Peyer's patch (tissue), 4 donors: Measurements from ENCODE around the gene PTH1R. TPM values are rescaled to one million over a fixed set of nuclear protein-coding genes. Genes with fewer than 3 reads are reported as not detected.

Experiments
- DNase-seq, 3 donors: peaks; one replicate each; pipeline ENCODE4 v3.0.0-alpha.2; 2017 to 2019
- H3K27ac ChIP-seq, 4 donors: fragments of 200-600 bp; sonication (generic); one replicate each; pipeline ENCODE4 v1.5.1; 2016 to 2019
- H3K27me3 ChIP-seq, 2 donors: fragments of 200-600 bp; sonication (generic); one replicate each; pipeline ENCODE4 v1.5.1; 2019
- H3K36me3 ChIP-seq, 3 donors: fragments of 200-600 bp; sonication (generic); one replicate each; pipeline ENCODE4 v1.5.1; 2016 to 2019
- H3K4me1 ChIP-seq, 4 donors: fragments of 200-600 bp; sonication (generic); one replicate each; pipeline ENCODE4 v1.5.1; 2016 to 2019
- H3K4me3 ChIP-seq, 4 donors: fragments of 200-600 bp; sonication (generic); 1 replicate in 3 of 4; 2 replicates in 1 of 4; pipeline ENCODE4 v1.5.1; 2016 to 2019; ENCODE audit warnings: mild to moderate bottlenecking in 1 of 4
- H3K9me3 ChIP-seq, 4 donors: fragments of 200-600 bp; sonication (generic); one replicate each; pipeline ENCODE4 v1.5.1; 2016 to 2019; ENCODE audit warnings: mild to moderate bottlenecking in 1 of 4
- CTCF ChIP-seq, 6 experiments: fragments of 450-650 bp in 4 of 6; fragments of 200-600 bp in 2 of 6; sonication (generic) in 1 of 6; IDR thresholded peaks; one replicate each; pipeline ENCODE4 v1.5.1; 2017 to 2019; ENCODE audit warnings: antibody characterized with exemption in 6 of 6, mild to moderate bottlenecking in 3 of 6, moderate library complexity in 1 of 6
- POLR2A ChIP-seq, 2 donors: fragments of 450-650 bp; IDR thresholded peaks; one replicate each; pipeline ENCODE4 v1.5.1; 2017; ENCODE audit warnings: antibody characterized with exemption in 2 of 2, mild to moderate bottlenecking in 2 of 2, moderate library complexity in 2 of 2
- total RNA-seq, 4 donors: library from RNA; depleted of rRNA; stranded (reverse); fragments of >200 nt; gene quantifications; one replicate each; pipeline ENCODE4 v1.1.0, GENCODE V29; 2016

PTH1R gene
- total RNA-seq, 4 donors from 2014 or later: 2.4 to 12.4 (median 5.7) TPM

GRCh38 chr3:46938118-46938517, 60.6 kb downstream of the PTH1R start:
- Histone ChIP-seq H3K27me3 (no peaks in the 10 kb centered on the region), H3K9me3 (no peaks in the 10 kb centered on the region), H3K4me3 (no peak overlapping the region), H3K27ac (no peak overlapping the region), H3K4me1 (peaks cover 6 to 84% (median 21%) of the 10 kb centered on the region in 4 donors), H3K36me3 (peaks cover 0 to 29% (median 0%) of the 10 kb centered on the region in 3 donors)
- DNase-seq: peak in 1 of 3 donors; percentile 22
- no peak for TF ChIP-seq CTCF (IDR thresholded peaks at IDR 0.05)
- TF ChIP-seq POLR2A (IDR thresholded peaks at IDR 0.05): no peak

- TF ChIP-seq CTCF (IDR thresholded peaks at IDR 0.05) (no peak), POLR2A (IDR thresholded peaks at IDR 0.05) (no peak)
- no peak overlapping the region for H3K4me3 ChIP-seq
- peaks cover 0 to 29% (median 0%) of the 10 kb centered on the region in 3 donors for H3K36me3 ChIP-seq
- H3K4me1 ChIP-seq: peaks cover 3 to 84% (median 20%) of the 10 kb centered on the region in 4 donors
- no peaks in the 10 kb centered on the region for H3K9me3 ChIP-seq
- H3K27ac ChIP-seq: peak overlapping the region in 2 of 4 donors; percentile 3 to 60
- DNase-seq: peak in 1 of 3 donors; percentile 39
- H3K27me3 ChIP-seq: no peaks in the 10 kb centered on the region
These were observed 62.3 kb downstream of the PTH1R start for GRCh38 chr3:46939578-46940445.

- H3K36me3 ChIP-seq: peaks cover 0 to 29% (median 0%) of the 10 kb centered on the region in 3 donors
- DNase-seq: peak in 2 of 3 donors; percentile 68 to 75
- H3K27me3 ChIP-seq: no peaks in the 10 kb centered on the region
- no peaks in the 10 kb centered on the region for H3K9me3 ChIP-seq
- peak overlapping the region in 3 of 4 donors; percentile 81 to 91 (median 90) for H3K27ac ChIP-seq
- peaks cover 3 to 86% (median 28%) of the 10 kb centered on the region in 4 donors for H3K4me1 ChIP-seq
- TF ChIP-seq CTCF (IDR thresholded peaks at IDR 0.05): no peak
- peak in 1 of 2 donors; percentile 37 for TF ChIP-seq POLR2A (IDR thresholded peaks at IDR 0.05)
- H3K4me3 ChIP-seq: no peak overlapping the region
These were observed 64.6 kb downstream of the PTH1R start for GRCh38 chr3:46942076-46942475.

GRCh38 chr3:46942481-46943236, 65.1 kb downstream of the PTH1R start:
- peak overlapping the region in 3 of 4 donors; percentile 81 to 91 (median 90) for H3K27ac ChIP-seq
- peaks cover 0 to 23% (median 0%) of the 10 kb centered on the region in 3 donors for H3K36me3 ChIP-seq
- H3K4me1 ChIP-seq: peaks cover 3 to 92% (median 33%) of the 10 kb centered on the region in 4 donors
- H3K27me3 ChIP-seq: no peaks in the 10 kb centered on the region
- DNase-seq: peak in 1 of 3 donors; percentile 54
- H3K4me3 ChIP-seq: peak overlapping the region in 2 of 4 donors; percentile 22 to 23
- no peak for TF ChIP-seq CTCF (IDR thresholded peaks at IDR 0.05)
- TF ChIP-seq POLR2A (IDR thresholded peaks at IDR 0.05): no peak
- H3K9me3 ChIP-seq: no peaks in the 10 kb centered on the region
